Measurements from ENCODE around the gene SHLD1.

The SHLD1 gene

GRCh38 chr20:5845681-5846615, 95.7 kb downstream of the SHLD1 start:
- ChIA-PET POLR2A (no interaction called here), CTCF (no interaction called here)
- no peak overlapping the region for H3K4me3 ChIP-seq (ENCODE audit: low read depth, low read length)
- no peak for DNase-seq (ENCODE audit: low read depth, low spot score)
- no peak for TF ChIP-seq CTCF (IDR thresholded peaks at IDR 0.05; ENCODE audit: insufficient read depth, low read length, missing control alignments)

GRCh38 chr20:5848711-5849505, 98.7 kb downstream of the SHLD1 start:
- ChIA-PET CTCF (no interaction called here), POLR2A (no interaction called here)
- no peak for DNase-seq (ENCODE audit: low read depth, low spot score)

GRCh38 chr20:5855939-5856338, 105.7 kb downstream of the SHLD1 start:
- CTCF ChIA-PET: no interaction called here
- no peak for DNase-seq (ENCODE audit: low read depth, low spot score)
- POLR2A ChIA-PET: no interaction called here
- no peak for TF ChIP-seq CTCF (IDR thresholded peaks at IDR 0.05; ENCODE audit: insufficient read depth, low read length, missing control alignments)
- no peak overlapping the region for H3K4me3 ChIP-seq (ENCODE audit: low read depth, low read length)

More at GRCh38 chr20:5848711-5849505, 98.7 kb downstream of the SHLD1 start:
- TF ChIP-seq CTCF (IDR thresholded peaks at IDR 0.05; ENCODE audit: insufficient read depth, low read length, missing control alignments): no peak
- no peak overlapping the region for H3K4me3 ChIP-seq (ENCODE audit: low read depth, low read length)

GRCh38 chr20:5859608-5860007, 109.4 kb downstream of the SHLD1 start:
- no peak overlapping the region for H3K4me3 ChIP-seq (ENCODE audit: low read depth, low read length)
- CTCF ChIA-PET: no interaction called here
- POLR2A ChIA-PET: no interaction called here
- no peak for DNase-seq (ENCODE audit: low read depth, low spot score)
- no peak for TF ChIP-seq CTCF (IDR thresholded peaks at IDR 0.05; ENCODE audit: insufficient read depth, low read length, missing control alignments)

GRCh38 chr20:5862703-5863039, 112.5 kb downstream of the SHLD1 start:
- DNase-seq (ENCODE audit: low read depth, low spot score): no peak
- CTCF ChIA-PET: interaction anchor here (1.0 kb wide), 1 partner anchor 333 kb away, joined by 3 read pairs; no protein-coding TSS in a partner anchor
- H3K4me3 ChIP-seq (ENCODE audit: low read depth, low read length): no peak overlapping the region
- TF ChIP-seq CTCF (IDR thresholded peaks at IDR 0.05; ENCODE audit: insufficient read depth, low read length, missing control alignments): no peak
- POLR2A ChIA-PET: no interaction called here

Data from AG04449 (cell line).